ENCODE data around the gene ABCC3. TPM values are rescaled to one million over a fixed set of nuclear protein-coding genes. Genes with fewer than 3 reads are reported as not detected.
"Not testable (repeated sequence)": the region's sequence is repeated elsewhere in the genome, so short reads cannot be mapped to it uniquely, and the experiment has no call there.

Gene ABCC3
- polyA plus RNA-seq, 3 donors = 10.5 to 15.5 (median 12.9) TPM

- no peak for DNase-seq (ENCODE audit: extremely low read depth in 1 of 11, low read depth in 9 of 11, low spot score in 4 of 11)
Observed at GRCh38 chr17:50688245-50688644, 53.6 kb downstream of the ABCC3 start.

GRCh38 chr17:50689251-50689650 lies 54.6 kb downstream of the ABCC3 start:
- no peak for DNase-seq (ENCODE audit: extremely low read depth in 1 of 11, low read depth in 9 of 11, low spot score in 4 of 11)

GRCh38 chr17:50689956-50690886 lies 55.5 kb downstream of the ABCC3 start:
- DNase-seq (ENCODE audit: extremely low read depth in 1 of 11, low read depth in 9 of 11, low spot score in 4 of 11) = peak in 2 of 11 donors; percentile 42 to 43

GRCh38 chr17:50690887-50691549 lies 56.3 kb downstream of the ABCC3 start:
- DNase-seq (ENCODE audit: extremely low read depth in 1 of 11, low read depth in 9 of 11, low spot score in 4 of 11) = no peak

GRCh38 chr17:50691550-50692447 lies 57.1 kb downstream of the ABCC3 start:
- DNase-seq (ENCODE audit: extremely low read depth in 1 of 11, low read depth in 9 of 11, low spot score in 4 of 11) = no peak

- no peak for DNase-seq (ENCODE audit: extremely low read depth in 1 of 11, low read depth in 9 of 11, low spot score in 4 of 11)
Observed at GRCh38 chr17:50692448-50693035, 57.9 kb downstream of the ABCC3 start.

- DNase-seq (ENCODE audit: extremely low read depth in 1 of 11, low read depth in 9 of 11, low spot score in 4 of 11) = no peak
Observed at GRCh38 chr17:50693036-50693682, 58.5 kb downstream of the ABCC3 start.

- DNase-seq (ENCODE audit: extremely low read depth in 1 of 11, low read depth in 9 of 11, low spot score in 4 of 11) = no peak
Observed at GRCh38 chr17:50696365-50696879, 61.7 kb downstream of the ABCC3 start.

GRCh38 chr17:50697062-50697461 lies 62.4 kb downstream of the ABCC3 start:
- peak in 1 of 11 donors; percentile 48 for DNase-seq (ENCODE audit: extremely low read depth in 1 of 11, low read depth in 9 of 11, low spot score in 4 of 11)

- DNase-seq (ENCODE audit: extremely low read depth in 1 of 11, low read depth in 9 of 11, low spot score in 4 of 11) = no peak
Observed at GRCh38 chr17:50697663-50698272, 63.1 kb downstream of the ABCC3 start.

- DNase-seq (ENCODE audit: extremely low read depth in 1 of 11, low read depth in 9 of 11, low spot score in 4 of 11) = no peak
Observed at GRCh38 chr17:50699410-50699809, 64.7 kb downstream of the ABCC3 start.

- DNase-seq (ENCODE audit: extremely low read depth in 1 of 11, low read depth in 9 of 11, low spot score in 4 of 11) = no peak
Observed at GRCh38 chr17:50703162-50703561, 68.5 kb downstream of the ABCC3 start.

- DNase-seq (ENCODE audit: extremely low read depth in 1 of 11, low read depth in 9 of 11, low spot score in 4 of 11) = peak; percentile 72 to 88 (median 81)
Observed at GRCh38 chr17:50707289-50708049, 72.8 kb downstream of the ABCC3 start, which contains the start of gene ANKRD40. ANKRD40 (minus strand) TSS chr17:50707914; CDS start chr17:50707654, 260 bp downstream.

- DNase-seq (ENCODE audit: extremely low read depth in 1 of 11, low read depth in 9 of 11, low spot score in 4 of 11) = no peak
Observed at GRCh38 chr17:50708050-50709000, 73.6 kb downstream of the ABCC3 start.

GRCh38 chr17:50709053-50709452 lies 74.4 kb downstream of the ABCC3 start:
- DNase-seq (ENCODE audit: extremely low read depth in 1 of 11, low read depth in 9 of 11, low spot score in 4 of 11) = not testable (repeated sequence)

- no peak for DNase-seq (ENCODE audit: extremely low read depth in 1 of 11, low read depth in 9 of 11, low spot score in 4 of 11)
Observed at GRCh38 chr17:50710025-50710424, 75.3 kb downstream of the ABCC3 start.
